Astrocyte (in vitro differentiated cells and primary cell): Measurements from ENCODE around the gene LAMB1. TPM values are rescaled to one million over a fixed set of nuclear protein-coding genes. Genes with fewer than 3 reads are reported as not detected.

Experiments used
- DNase-seq: peaks from one replicate; pipeline ENCODE4 v3.0.0-alpha.2; 2010; ENCODE audit warnings: low read depth
- FAIRE-seq: peaks from 2 replicates; lab custom pipeline; 2011; peaks lifted over from hg19 to GRCh38; lab: Jason Lieb, UNC
- H2AFZ ChIP-seq: 2 replicates; pipeline ENCODE4 v1.6.0; 2012; ENCODE audit warnings: low read depth, low read length, inconsistent platforms
- H3K27ac ChIP-seq: 2 replicates; pipeline ENCODE4 v1.5.1; 2011; ENCODE audit warnings: low read depth, low read length, inconsistent platforms
- H3K27me3 ChIP-seq: 2 replicates; pipeline ENCODE4 v1.6.0; 2011; ENCODE audit warnings: low read length, inconsistent platforms; ENCODE audit not compliant: insufficient read depth
- H3K36me3 ChIP-seq: 2 replicates; pipeline ENCODE4 v1.5.1; 2011; ENCODE audit warnings: low read length, inconsistent platforms; ENCODE audit not compliant: insufficient read depth
- H3K4me1 ChIP-seq: 2 replicates; pipeline ENCODE4 v1.5.1; 2011; ENCODE audit warnings: low read length, inconsistent platforms; ENCODE audit not compliant: insufficient read depth
- H3K4me2 ChIP-seq: 2 replicates; pipeline ENCODE4 v1.6.0; 2012; ENCODE audit warnings: low read length, inconsistent platforms
- H3K4me3 ChIP-seq: 2 replicates; pipeline ENCODE4 v1.5.1; 2011; ENCODE audit warnings: low read depth, mild to moderate bottlenecking, low read length, inconsistent platforms; ENCODE audit not compliant: insufficient read depth
- H3K79me2 ChIP-seq: 2 replicates; pipeline ENCODE4 v1.6.0; 2012; ENCODE audit warnings: mild to moderate bottlenecking, low read length, inconsistent platforms; ENCODE audit not compliant: insufficient read depth
- H3K9ac ChIP-seq: 2 replicates; pipeline ENCODE4 v1.6.0; 2012; ENCODE audit warnings: mild to moderate bottlenecking, low read length, inconsistent platforms
- H3K9me3 ChIP-seq: 2 replicates; pipeline ENCODE4 v1.5.1; 2012; ENCODE audit warnings: low read depth, mild to moderate bottlenecking, low read length, inconsistent platforms; ENCODE audit not compliant: insufficient read depth
- H4K20me1 ChIP-seq: 2 replicates; pipeline ENCODE4 v1.6.0; 2012; ENCODE audit warnings: low read length, inconsistent platforms; ENCODE audit not compliant: insufficient read depth
- H3K27ac Mint-ChIP-seq: one replicate; pipeline ENCODE4 v1.8.0; 2021; ENCODE audit warnings: mild to moderate bottlenecking, mixed read lengths; ENCODE audit not compliant: unreplicated experiment
- H3K27me3 Mint-ChIP-seq: one replicate; pipeline ENCODE4 v1.8.0; 2021; ENCODE audit warnings: low read depth, mixed read lengths; ENCODE audit not compliant: unreplicated experiment
- H3K36me3 Mint-ChIP-seq: one replicate; pipeline ENCODE4 v1.8.0; 2021; ENCODE audit warnings: low read depth, mixed read lengths; ENCODE audit not compliant: unreplicated experiment
- H3K4me1 Mint-ChIP-seq: one replicate; pipeline ENCODE4 v1.8.0; 2021; ENCODE audit warnings: low read depth, mixed read lengths; ENCODE audit not compliant: unreplicated experiment
- H3K4me3 Mint-ChIP-seq: one replicate; pipeline ENCODE4 v1.8.0; 2021; ENCODE audit warnings: mild to moderate bottlenecking, moderate library complexity, mixed read lengths; ENCODE audit not compliant: unreplicated experiment
- H3K9me3 Mint-ChIP-seq: one replicate; pipeline ENCODE4 v1.8.0; 2021; ENCODE audit warnings: mild to moderate bottlenecking, mixed read lengths; ENCODE audit not compliant: unreplicated experiment
- EZH2 ChIP-seq: IDR thresholded peaks from 2 replicates; pipeline ENCODE4 v1.6.1; 2012; ENCODE audit warnings: mild to moderate bottlenecking, low read length, inconsistent platforms; ENCODE audit not compliant: insufficient read depth
- total RNA-seq: library from RNA; stranded (reverse); gene quantifications from 2 replicates; pipeline ENCODE4 v1.2.1, GENCODE V29; 2021
- TF ChIP-seq, protein P1 (sequence below): IDR thresholded peaks from 2 replicates; pipeline ENCODE4 v1.5.1; 2011; ENCODE audit warnings: low read depth, mild to moderate bottlenecking, inconsistent platforms, low read length, moderate library complexity; ENCODE audit not compliant: insufficient read depth

LAMB1 gene
- total RNA-seq, 1 donor from 2014 or later, result 403 TPM

- H3K27ac Mint-ChIP-seq, result peak overlapping the region; percentile 93
- Histone ChIP-seq H3K79me2 (peaks cover 54% of the 10 kb centered on the region), H3K4me1 (peaks cover 54% of the 10 kb centered on the region), H2AFZ (no peak overlapping the region), H3K36me3 (peaks cover 73% of the 10 kb centered on the region), H3K27ac (peak overlapping the region; percentile 76), H4K20me1 (peaks cover 18% of the 10 kb centered on the region), H3K9me3 (no peaks in the 10 kb centered on the region), H3K4me2 (peak overlapping the region; percentile 40), H3K4me3 (no peak overlapping the region), H3K27me3 (no peaks in the 10 kb centered on the region), H3K9ac (peak overlapping the region; percentile 34)
- peak; percentile 91 for DNase-seq
- no peak overlapping the region for H3K4me3 Mint-ChIP-seq
- H3K36me3 Mint-ChIP-seq, result peaks cover 22% of the 10 kb centered on the region
- no peak for FAIRE-seq
- H3K27me3 Mint-ChIP-seq, result no peaks in the 10 kb centered on the region
- TF ChIP-seq EZH2, result no peak
- TF ChIP-seq, protein P1, sequence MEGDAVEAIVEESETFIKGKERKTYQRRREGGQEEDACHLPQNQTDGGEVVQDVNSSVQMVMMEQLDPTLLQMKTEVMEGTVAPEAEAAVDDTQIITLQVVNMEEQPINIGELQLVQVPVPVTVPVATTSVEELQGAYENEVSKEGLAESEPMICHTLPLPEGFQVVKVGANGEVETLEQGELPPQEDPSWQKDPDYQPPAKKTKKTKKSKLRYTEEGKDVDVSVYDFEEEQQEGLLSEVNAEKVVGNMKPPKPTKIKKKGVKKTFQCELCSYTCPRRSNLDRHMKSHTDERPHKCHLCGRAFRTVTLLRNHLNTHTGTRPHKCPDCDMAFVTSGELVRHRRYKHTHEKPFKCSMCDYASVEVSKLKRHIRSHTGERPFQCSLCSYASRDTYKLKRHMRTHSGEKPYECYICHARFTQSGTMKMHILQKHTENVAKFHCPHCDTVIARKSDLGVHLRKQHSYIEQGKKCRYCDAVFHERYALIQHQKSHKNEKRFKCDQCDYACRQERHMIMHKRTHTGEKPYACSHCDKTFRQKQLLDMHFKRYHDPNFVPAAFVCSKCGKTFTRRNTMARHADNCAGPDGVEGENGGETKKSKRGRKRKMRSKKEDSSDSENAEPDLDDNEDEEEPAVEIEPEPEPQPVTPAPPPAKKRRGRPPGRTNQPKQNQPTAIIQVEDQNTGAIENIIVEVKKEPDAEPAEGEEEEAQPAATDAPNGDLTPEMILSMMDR, result no peak
- H3K4me1 Mint-ChIP-seq, result peaks cover 53% of the 10 kb centered on the region
- H3K9me3 Mint-ChIP-seq, result no peaks in the 10 kb centered on the region
Observed at GRCh38 chr7:107934991-107935770, 67.8 kb downstream of the LAMB1 start.

GRCh38 chr7:107933386-107934013 is 69.5 kb downstream of the LAMB1 start:
- Mint-ChIP-seq H3K4me1 (peaks cover 40% of the 10 kb centered on the region), H3K27me3 (no peaks in the 10 kb centered on the region), H3K27ac (no peak overlapping the region), H3K9me3 (no peaks in the 10 kb centered on the region), H3K36me3 (peaks cover 26% of the 10 kb centered on the region), H3K4me3 (no peak overlapping the region)
- FAIRE-seq (no peak), DNase-seq (no peak)
- peaks cover 39% of the 10 kb centered on the region for H3K4me1 ChIP-seq
- peak overlapping the region; percentile 6 for H3K9ac ChIP-seq
- H3K9me3 ChIP-seq, result no peaks in the 10 kb centered on the region
- TF ChIP-seq, protein P1, result no peak
- TF ChIP-seq EZH2, result no peak
- no peak overlapping the region for H2AFZ ChIP-seq
- H3K36me3 ChIP-seq, result peaks cover 82% of the 10 kb centered on the region
- H3K4me2 ChIP-seq, result peak overlapping the region; percentile 16
- H4K20me1 ChIP-seq, result peaks cover 29% of the 10 kb centered on the region
- no peak overlapping the region for H3K4me3 ChIP-seq
- H3K27ac ChIP-seq, result peak overlapping the region; percentile 14
- H3K27me3 ChIP-seq, result no peaks in the 10 kb centered on the region
- H3K79me2 ChIP-seq, result peaks cover 57% of the 10 kb centered on the region

DNA sequence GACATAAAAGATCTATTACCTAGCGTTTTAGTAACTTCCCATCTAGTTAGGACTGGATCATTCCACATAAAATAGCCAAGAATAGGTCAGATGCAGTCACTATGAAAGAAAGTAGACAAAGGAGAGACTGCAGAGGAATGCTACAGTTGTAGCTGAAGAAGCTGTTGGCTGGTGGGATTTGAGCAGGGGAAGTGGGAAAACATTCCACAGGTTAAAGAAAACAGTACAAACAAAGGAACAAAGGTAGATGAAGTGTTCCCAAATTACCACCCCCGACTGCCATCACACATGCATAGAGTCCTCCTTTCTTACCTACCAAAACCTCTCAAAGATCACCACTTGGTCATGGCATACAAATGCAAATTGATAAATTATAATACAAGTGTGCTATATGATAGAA is 70.2 kb downstream of the LAMB1 start:
- TF ChIP-seq, protein P1, result no peak
- no peak for TF ChIP-seq EZH2
- no peak overlapping the region for H3K4me2 ChIP-seq
- H3K4me3 Mint-ChIP-seq, result no peak overlapping the region
- no peak overlapping the region for H2AFZ ChIP-seq
- peaks cover 30% of the 10 kb centered on the region for H4K20me1 ChIP-seq
- H3K27ac Mint-ChIP-seq, result peak overlapping the region; percentile 59
- DNase-seq (no peak), FAIRE-seq (no peak)
- peaks cover 36% of the 10 kb centered on the region for H3K4me1 ChIP-seq
- H3K9me3 ChIP-seq, result no peaks in the 10 kb centered on the region
- H3K79me2 ChIP-seq, result peaks cover 51% of the 10 kb centered on the region
- H3K4me1 Mint-ChIP-seq, result peaks cover 38% of the 10 kb centered on the region
- H3K4me3 ChIP-seq, result no peak overlapping the region
- H3K9me3 Mint-ChIP-seq, result no peaks in the 10 kb centered on the region
- peaks cover 21% of the 10 kb centered on the region for H3K36me3 Mint-ChIP-seq
- H3K9ac ChIP-seq, result peak overlapping the region; percentile 12
- peak overlapping the region; percentile 24 for H3K27ac ChIP-seq
- peaks cover 85% of the 10 kb centered on the region for H3K36me3 ChIP-seq
- no peaks in the 10 kb centered on the region for H3K27me3 ChIP-seq
- H3K27me3 Mint-ChIP-seq, result no peaks in the 10 kb centered on the region
